ENCODE measurements around the gene HENMT1.

Gene HENMT1

GRCh38 chr1:108627256-108627655 is 33.6 kb downstream of the HENMT1 start:
- no peak for DNase-seq (ENCODE audit: low read depth)

DNA sequence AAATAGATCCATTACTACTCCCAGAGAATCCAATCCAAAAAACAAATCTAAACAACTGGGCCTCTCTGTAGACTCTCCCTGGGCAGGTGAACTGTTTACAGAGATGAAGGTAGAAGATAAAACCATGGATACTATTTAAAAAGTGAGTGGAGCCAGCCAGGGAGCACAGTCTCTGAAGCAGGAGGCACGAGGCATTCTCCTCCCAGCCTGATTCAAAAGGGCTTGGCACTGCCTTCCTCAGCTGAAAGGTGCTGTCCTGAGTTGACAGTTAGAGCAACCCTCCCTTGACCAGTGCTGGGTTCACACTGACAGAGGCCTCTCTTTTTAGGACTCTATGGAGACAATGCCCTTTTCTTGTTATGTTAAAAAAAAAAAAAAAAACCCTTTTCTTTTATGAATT is 36.8 kb downstream of the HENMT1 start:
- DNase-seq (ENCODE audit: low read depth): no peak

GRCh38 chr1:108617724-108618056 is 43.2 kb downstream of the HENMT1 start:
- no peak for DNase-seq (ENCODE audit: low read depth)

DNA sequence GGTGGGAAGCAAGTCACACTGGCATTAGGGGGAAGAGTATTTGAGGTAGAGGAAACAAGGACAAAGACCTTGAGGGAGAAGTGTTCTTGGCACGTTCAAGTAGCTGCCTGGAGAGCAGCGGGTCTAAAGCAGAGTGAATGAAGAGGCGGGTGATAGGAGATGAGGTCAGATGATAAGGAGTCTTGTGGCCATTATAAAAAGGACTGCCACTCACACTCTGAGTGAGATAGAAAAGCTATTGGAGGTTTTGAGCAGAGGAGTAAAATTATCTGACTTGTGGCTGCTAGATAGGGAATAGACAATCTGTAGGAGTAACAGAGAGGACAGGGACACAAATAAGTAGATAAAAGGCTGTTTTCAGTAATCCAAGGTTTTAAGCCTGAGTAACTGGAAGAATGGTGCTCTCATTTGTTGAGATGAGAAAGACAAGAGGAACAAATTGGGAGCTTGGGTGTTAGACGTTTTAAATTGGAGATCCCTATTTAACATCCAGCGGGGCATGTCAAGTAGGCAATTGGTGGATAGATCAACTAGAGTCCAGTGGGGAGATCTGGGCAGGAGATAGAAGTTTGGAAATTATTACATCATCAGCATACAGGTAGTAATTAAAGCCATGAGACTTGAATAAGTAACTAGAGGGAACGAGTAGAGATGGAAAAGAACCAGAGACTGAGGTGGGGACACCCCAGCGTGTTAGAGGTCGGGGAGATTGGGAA is 43.7 kb downstream of the HENMT1 start:
- no peak for DNase-seq (ENCODE audit: low read depth)

DNA sequence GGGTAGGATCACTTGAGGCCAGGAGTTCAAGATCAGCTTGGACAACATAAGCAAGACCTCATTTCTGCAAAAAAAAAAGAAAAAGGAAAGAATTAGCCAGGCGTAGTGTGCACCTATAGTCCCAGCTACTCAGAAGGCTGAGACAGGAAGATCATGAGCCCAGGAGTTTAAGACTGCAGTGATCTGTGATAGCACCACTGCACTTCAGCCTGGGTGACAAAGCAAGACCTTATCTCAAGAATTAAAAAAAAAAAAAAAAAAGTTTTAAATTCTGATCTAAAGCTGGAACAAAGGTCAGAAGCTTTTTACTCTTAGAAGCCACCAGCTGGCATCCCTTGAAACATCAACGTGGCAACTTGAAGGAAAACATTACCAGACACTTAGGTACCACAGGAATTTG is 45.3 kb downstream of the HENMT1 start:
- DNase-seq (ENCODE audit: low read depth): no peak

GRCh38 chr1:108612496-108612895 is 48.4 kb downstream of the HENMT1 start:
- DNase-seq (ENCODE audit: low read depth): no peak

GRCh38 chr1:108611984-108612383 is 48.9 kb downstream of the HENMT1 start:
- DNase-seq (ENCODE audit: low read depth): no peak

GRCh38 chr1:108610073-108610472 is 50.8 kb downstream of the HENMT1 start:
- no peak for DNase-seq (ENCODE audit: low read depth)

DNA sequence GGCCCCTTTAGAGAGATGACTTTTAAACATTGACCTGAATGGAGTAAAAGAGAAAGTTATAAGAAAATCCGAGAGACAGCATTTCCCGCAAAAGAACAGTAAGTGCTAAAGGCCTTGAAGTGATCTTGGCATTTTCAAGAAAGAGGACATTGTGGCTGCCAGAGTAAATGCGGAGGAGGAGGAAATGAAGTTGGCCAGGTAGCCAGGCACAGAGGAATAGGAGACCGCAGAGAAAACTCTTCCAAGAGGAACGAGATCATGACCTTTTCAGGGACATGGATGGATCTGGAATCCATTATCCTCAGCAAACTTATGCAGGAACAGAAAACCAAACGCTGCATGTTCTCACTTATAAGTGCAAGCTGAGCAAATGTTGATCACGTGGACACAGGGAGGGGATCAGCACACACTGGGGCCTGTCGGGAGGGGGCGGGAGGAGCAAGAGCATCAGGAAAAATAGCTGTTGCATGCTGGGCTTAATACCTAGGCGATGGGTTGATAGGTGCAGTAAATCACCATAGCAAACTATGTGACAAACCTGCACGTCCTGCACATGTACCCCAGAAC is 51.3 kb downstream of the HENMT1 start:
- DNase-seq (ENCODE audit: low read depth): no peak

DNA sequence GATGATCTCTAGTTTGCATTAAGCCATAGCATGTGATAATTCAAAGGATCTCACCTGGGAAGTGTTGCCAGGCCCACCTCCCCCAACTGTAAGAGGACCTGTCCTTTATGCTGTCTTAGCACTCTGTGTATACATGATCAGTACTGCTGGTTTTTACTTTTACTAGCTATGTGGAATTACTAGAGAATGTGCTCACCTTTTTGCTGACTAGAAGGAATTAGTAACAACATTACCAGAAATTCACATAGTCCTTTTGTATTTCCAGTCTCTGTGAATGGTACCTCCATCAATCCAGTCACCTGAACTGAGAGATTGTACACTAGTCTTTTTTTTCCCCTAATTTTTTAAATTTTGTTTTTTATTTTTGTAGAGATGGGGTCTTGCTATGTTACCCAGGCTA is 54.4 kb downstream of the HENMT1 start:
- DNase-seq (ENCODE audit: low read depth): no peak

DNA sequence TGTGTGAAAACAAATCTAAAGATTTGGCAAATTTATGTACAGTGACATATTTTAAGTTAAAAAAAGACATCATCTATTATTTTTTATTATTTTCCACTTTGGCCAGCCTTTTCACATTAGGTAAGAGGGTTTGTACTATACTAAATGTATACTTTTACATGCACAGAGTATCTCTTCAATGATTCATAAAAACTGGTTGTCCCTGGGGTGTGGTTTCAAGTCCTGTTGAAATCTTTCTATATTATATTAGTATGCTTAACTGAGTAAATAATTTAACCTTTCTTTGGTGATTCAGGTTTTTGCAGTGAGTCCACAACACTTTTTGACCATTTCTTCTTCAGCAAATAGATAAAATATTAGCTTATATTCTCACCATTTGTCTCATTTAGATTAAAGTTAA is 55.3 kb downstream of the HENMT1 start:
- DNase-seq (ENCODE audit: low read depth): no peak

GRCh38 chr1:108601708-108602410 is 59.0 kb downstream of the HENMT1 start:
- no peak for DNase-seq (ENCODE audit: low read depth)

- DNase-seq (ENCODE audit: low read depth): no peak
Observed at GRCh38 chr1:108600504-108600903, 60.4 kb downstream of the HENMT1 start.

- no peak for DNase-seq (ENCODE audit: low read depth)
Observed at GRCh38 chr1:108598340-108598739, 62.6 kb downstream of the HENMT1 start.
